K562 (cell line): Measurements from ENCODE around the gene LNPEP. TPM values are rescaled to one million over a fixed set of nuclear protein-coding genes. Genes with fewer than 3 reads are reported as not detected.

Experiments used
- ATAC-seq: fragments of 200-7000 bp; cut with Tn5 transposase; 3 replicates; pipeline ENCODE4 v1.9.1; 2020; ENCODE audit warnings: moderate library complexity
- BruUV-seq: library from RNA; stranded (reverse); fragments of 400-500 nt; replicated peaks from 2 replicates; lab custom pipeline; 2021; lab: Mats Ljungman, UMichigan
- CTCF ChIA-PET: fragments of 300-600 bp; formaldehyde crosslinking; extraction: SDS; loops from one replicate; lab custom pipeline; 2021; ENCODE audit warnings: low intra/inter-chr PET ratio; lab: Yijun Ruan, JAX
- POLR2A ChIA-PET: fragments of 300-600, 350-650 bp; sonication (Branson Sonifier 250); formaldehyde crosslinking; extraction: SDS; loops from one replicate; lab custom pipeline; 2021; ENCODE audit warnings: antibody characterized with exemption, inconsistent platforms; lab: Yijun Ruan, JAX
- DNase-seq, 4 experiments: peaks; one replicate each; pipeline versions ENCODE4 v3.0.0 to v3.0.0-alpha.2; 2011 to 2018; ENCODE audit warnings: low spot score in 3 of 4, mixed read lengths in 3 of 4; ENCODE audit errors: extremely low read depth in 1 of 4
- FAIRE-seq: peaks from 2 replicates; lab custom pipeline; 2011; peaks lifted over from hg19 to GRCh38; lab: Jason Lieb, UNC
- H2AFZ ChIP-seq: 2 replicates; pipeline ENCODE4 v1.6.0; 2011; ENCODE audit warnings: low read depth, low read length, control low read depth, inconsistent platforms
- H3K27ac ChIP-seq: fragments of 200-600 bp; 3 replicates; pipeline ENCODE4 v1.8.0; 2011; ENCODE audit warnings: low read depth, mild to moderate bottlenecking, control low read depth, inconsistent platforms, low read length, moderate library complexity, mixed read lengths; ENCODE audit errors: extremely low read depth
- H3K27me3 ChIP-seq, 2 experiments: fragments of 300-600 bp in 1 of 2; 2 replicates in 1 of 2; 3 replicates in 1 of 2; pipeline versions ENCODE4 v1.6.0 to v1.8.0; 2011; ENCODE audit warnings: inconsistent platforms in 2 of 2, low read length in 2 of 2, mild to moderate bottlenecking in 1 of 2, mixed read lengths in 1 of 2, moderate library complexity in 1 of 2; ENCODE audit not compliant: control insufficient read depth in 2 of 2, insufficient read depth in 2 of 2
- H3K36me3 ChIP-seq: fragments of 300-600 bp; 3 replicates; pipeline ENCODE4 v1.8.0; 2011; ENCODE audit warnings: mild to moderate bottlenecking, low read length, inconsistent platforms; ENCODE audit not compliant: control insufficient read depth, insufficient read depth
- H3K4me1 ChIP-seq, 2 experiments: fragments of 200-600 bp in 1 of 2; replicated peaks in 1 of 2; 2 replicates in 1 of 2; 3 replicates in 1 of 2; pipeline versions ENCODE4 v1.5.1 to v1.8.0; 2011; ENCODE audit warnings: inconsistent platforms in 2 of 2, low read length in 2 of 2, mild to moderate bottlenecking in 1 of 2, mixed read lengths in 1 of 2, moderate library complexity in 1 of 2; ENCODE audit not compliant: control insufficient read depth in 2 of 2, insufficient read depth in 2 of 2
- H3K4me2 ChIP-seq: 2 replicates; pipeline ENCODE4 v1.6.1; 2011; ENCODE audit warnings: low read length, control low read depth, inconsistent platforms, mixed read lengths; ENCODE audit not compliant: insufficient read depth
- H3K4me3 ChIP-seq: fragments of 200-600 bp; sonication (generic), shearing (Covaris generic); 2 replicates; pipeline ENCODE4 v1.5.1; 2016; ENCODE audit warnings: control low read depth, inconsistent platforms
- H3K79me2 ChIP-seq: fragments of 200-600 bp; 3 replicates; pipeline ENCODE4 v1.8.0; 2011; ENCODE audit warnings: low read length, inconsistent platforms; ENCODE audit not compliant: control insufficient read depth, insufficient read depth
- H3K9ac ChIP-seq, 2 experiments: 2 replicates each; pipeline versions ENCODE4 v1.6.0 to v1.6.1; 2011; ENCODE audit warnings: low read depth in 2 of 2, low read length in 2 of 2, control low read depth in 1 of 2, inconsistent platforms in 1 of 2, mild to moderate bottlenecking in 1 of 2, mixed read lengths in 1 of 2; ENCODE audit not compliant: insufficient read depth in 1 of 2
- H3K9me1 ChIP-seq: one replicate; pipeline ENCODE4 v1.6.0; 2011; ENCODE audit warnings: inconsistent platforms, mild to moderate bottlenecking, low read length, moderate library complexity; ENCODE audit not compliant: control insufficient read depth, insufficient read depth
- H3K9me3 ChIP-seq: replicated peaks from 2 replicates; pipeline ENCODE4 v1.5.1; 2011; ENCODE audit warnings: low read depth, low read length, inconsistent platforms; ENCODE audit not compliant: control insufficient read depth, insufficient read depth
- H4K20me1 ChIP-seq: replicated peaks from 2 replicates; pipeline ENCODE4 v1.6.1; 2011; ENCODE audit warnings: low read length, inconsistent platforms, mixed read lengths; ENCODE audit not compliant: control insufficient read depth, insufficient read depth
- CREB3 ChIP-seq: fragments of 450-650 bp; conservative IDR thresholded peaks from 2 replicates; pipeline ENCODE4 v1.6.1; 2016; ENCODE audit warnings: missing genetic modification characterization, low read depth, mild to moderate bottlenecking, missing compliant biosample characterization, moderate library complexity
- MCM7 ChIP-seq, 2 experiments: fragments of 450-650 bp; IDR thresholded peaks; 2 replicates each; pipeline ENCODE4 v1.6.1; 2016 to 2018
- NR2F6 ChIP-seq: fragments of 450-650 bp; formaldehyde crosslinking; IDR thresholded peaks from 2 replicates; pipeline ENCODE4 v1.4.0; 2020; ENCODE audit warnings: mild to moderate bottlenecking
- PHB ChIP-seq: fragments of 250-450 bp; sonication (Bioruptor Pico); IDR thresholded peaks from 2 replicates; pipeline ENCODE4 v1.5.0; 2021
- THRA ChIP-seq: fragments of 450-650 bp; IDR thresholded peaks from 2 replicates; pipeline ENCODE4 v1.6.1; 2017; ENCODE audit warnings: mild to moderate bottlenecking, moderate library complexity
- YY1 ChIP-seq, 3 experiments: IDR thresholded peaks; 2 replicates each; pipeline ENCODE4 v1.6.1; 2011; ENCODE audit warnings: low read length in 2 of 3, mild to moderate bottlenecking in 2 of 3, moderate library complexity in 2 of 3, borderline replicate concordance in 1 of 3, control low read depth in 1 of 3, low read depth in 1 of 3; ENCODE audit not compliant: insufficient read depth in 3 of 3, insufficient replicate concordance in 2 of 3, control insufficient read depth in 1 of 3, insufficient read length in 1 of 3; ENCODE audit errors: extremely low read depth in 1 of 3
- ZNF318 ChIP-seq, 2 experiments: fragments of 450-650 bp; IDR thresholded peaks; 2 replicates each; pipeline ENCODE4 v1.6.1; 2016; ENCODE audit warnings: mild to moderate bottlenecking in 2 of 2, borderline replicate concordance in 1 of 2, low read depth in 1 of 2, moderate library complexity in 1 of 2
- WGBS: fragments of 100-300 bp; shearing (Covaris generic); methylation state at CpG from one replicate; pipeline ENCODE4 v1.1.6; 2016; ENCODE audit warnings: low coverage, mixed read lengths; ENCODE audit not compliant: insufficient coverage; ENCODE audit errors: missing lambda C conversion rate; 5-methylcytosine and 5-hydroxymethylcytosine counted together
- in situ Hi-C: fragments of 300-500 bp; cut with MboI; formaldehyde crosslinking; loops from 4 replicates; pipeline ENCODE4 v1.15.0; 2018; ENCODE audit warnings: inconsistent platforms, mixed read lengths
- intact Hi-C: fragments of 100-400 bp; cut with micrococcal nuclease; formaldehyde crosslinking; loops from 2 replicates; pipeline ENCODE4 v1.14.2; 2022
- polyA plus RNA-seq, 8 experiments: library from polyadenylated mRNA; depleted of rRNA in 4 of 8; stranded (reverse) in 5 of 8; unstranded in 3 of 8; fragments of >200 nt; fragmentation: Nextera tagmentation in 2 of 8; fragmentation: Illumina TruSeq in 1 of 8; extraction: Ambion mirVana in 2 of 8; extraction: Trizol in 1 of 8; gene quantifications; 2 replicates each; pipeline versions ENCODE4 v1.2.1 to v1.2.3, GENCODE V29; 2011 to 2014; ENCODE audit warnings: inconsistent platforms in 1 of 8, missing spikeins in 1 of 8
- total RNA-seq, 7 experiments: library from RNA; depleted of rRNA in 6 of 7; stranded (reverse); fragments of >200 nt in 6 of 7; fragmentation: Illumina TruSeq in 2 of 7; extraction: Trizol in 2 of 7; gene quantifications; 2 replicates each; pipeline versions ENCODE4 v1.2.1 to v1.2.3, GENCODE V29; 2011 to 2021; ENCODE audit warnings: low replicate concordance in 1 of 7

The LNPEP gene
- total and polyA plus RNA-seq, 9 of the 15 experiments (the other 6 are each of a cell fraction or from before 2014, with no cell fraction given): 2.6 to 27.9 (median 11.2) TPM

- TF ChIP-seq THRA: peak; percentile 48; the same call in 1 of the 2 replicates
Observed at GRCh38 chr5:97046270-97046982, 110.5 kb downstream of the LNPEP start (continued).

GRCh38 chr5:97047076-97047475 lies 111.2 kb downstream of the LNPEP start:
- FAIRE-seq: no peak
- in situ Hi-C loops (loop anchor here (5.0 kb wide), 1 partner anchor 90 kb away; no protein-coding TSS in a partner anchor), intact Hi-C loops (loop anchor here (5.0 to 10.0 kb wide), 2 partner anchors 295 to 432 kb away; no protein-coding TSS in a partner anchor)
- 10% methylated on average over 1 of the region's 1 CpG for WGBS
- no peak for ATAC-seq
- no peaks in the 10 kb centered on the region for H3K79me2 ChIP-seq
- ChIA-PET POLR2A (interaction anchor here (1.9 kb wide), 1 partner anchor 15 kb away, joined by 5 read pairs; no protein-coding TSS in a partner anchor), CTCF (interaction anchor here (0.9 kb wide), 1 partner anchor 116 kb away, joined by 3 read pairs; no protein-coding TSS in a partner anchor)
- H3K4me3 ChIP-seq: no peak overlapping the region
- no peak overlapping the region for H2AFZ ChIP-seq
- H3K9me3 ChIP-seq: no peaks in the 10 kb centered on the region
- H3K4me1 ChIP-seq: no peaks in the 10 kb centered on the region
- BruUV-seq: no TSS peak
- H4K20me1 ChIP-seq: no peaks in the 10 kb centered on the region
- no peaks in the 10 kb centered on the region for H3K36me3 ChIP-seq
- no peaks in the 10 kb centered on the region; a peak in 2 of 5 replicates for H3K27me3 ChIP-seq
- DNase-seq: no peak
- no peaks in the 10 kb centered on the region for H3K9me1 ChIP-seq
- no peak overlapping the region for H3K4me2 ChIP-seq
- no peak overlapping the region for H3K27ac ChIP-seq
- H3K9ac ChIP-seq: no peak overlapping the region
- no peak for TF ChIP-seq YY1 (IDR thresholded peaks at IDR 0.05; ENCODE audit: borderline replicate concordance in 1 of 3, control insufficient read depth in 1 of 3, extremely low read depth in 1 of 3, insufficient read depth in 3 of 3, insufficient read length in 1 of 3, insufficient replicate concordance in 2 of 3, low read depth in 1 of 3, low read length in 2 of 3)
- no peak for TF ChIP-seq PHB (CRISPR knock-in tag)
- no peak for TF ChIP-seq MCM7 (IDR thresholded peaks at IDR 0.05)
- no peak for TF ChIP-seq CREB3
- no peak for TF ChIP-seq NR2F6 (CRISPR knock-in tag)
- no peak for TF ChIP-seq ZNF318 (IDR thresholded peaks at IDR 0.05; ENCODE audit: borderline replicate concordance in 1 of 2, low read depth in 1 of 2)
